Esophagus squamous epithelium (tissue), 5 donors: ENCODE data around the gene RHEX. TPM values are rescaled to one million over a fixed set of nuclear protein-coding genes. Genes with fewer than 3 reads are reported as not detected.
"Not testable (repeated sequence)": the region's sequence is repeated elsewhere in the genome, so short reads cannot be mapped to it uniquely, and the experiment has no call there.

ENCODE experiments used
- DNase-seq: peaks from one replicate; lab custom pipeline; 2025; lab: John Stamatoyannopoulos, UW
- H3K27ac ChIP-seq, 4 donors: fragments of 200-600 bp; sonication (generic); one replicate each; pipeline ENCODE4 v1.5.1; 2016 to 2019; ENCODE audit warnings: mild to moderate bottlenecking in 1 of 4
- H3K27me3 ChIP-seq, 4 donors: fragments of 200-600 bp; sonication (generic); 1 replicate in 3 of 4; 2 replicates in 1 of 4; pipeline versions ENCODE4 v1.5.1 to v1.6.0; 2017 to 2021; ENCODE audit warnings: antibody characterized with exemption in 1 of 4
- H3K36me3 ChIP-seq, 3 donors: fragments of 200-600 bp; sonication (generic); one replicate each; pipeline ENCODE4 v1.5.1; 2016 to 2019
- H3K4me1 ChIP-seq, 3 donors: fragments of 200-600 bp; sonication (generic); one replicate each; pipeline ENCODE4 v1.5.1; 2017 to 2019
- H3K4me3 ChIP-seq, 4 donors: fragments of 200-600 bp; sonication (generic); 1 replicate in 3 of 4; 2 replicates in 1 of 4; pipeline ENCODE4 v1.5.1; 2016 to 2019; ENCODE audit warnings: mild to moderate bottlenecking in 2 of 4, moderate library complexity in 1 of 4
- H3K9me3 ChIP-seq, 3 donors: fragments of 200-600 bp; sonication (generic); one replicate each; pipeline ENCODE4 v1.5.1; 2016 to 2019
- POLR2A ChIP-seq, 4 donors: fragments of 450-650 bp; IDR thresholded peaks; one replicate each; pipeline ENCODE4 v1.6.1; 2017; ENCODE audit warnings: antibody characterized with exemption in 4 of 4, mild to moderate bottlenecking in 4 of 4, moderate library complexity in 3 of 4
- WGBS, 2 donors: methylation state at CpG; one replicate each; pipeline ENCODE4 v1.1.5; 2018; 5-methylcytosine and 5-hydroxymethylcytosine counted together
- intact Hi-C: fragments of 100-400 bp; cut with DNase I; formaldehyde crosslinking; loops from one replicate; pipeline ENCODE4 v1.15.0; 2022
- total RNA-seq, 4 donors: library from RNA; depleted of rRNA; stranded (reverse); fragments of >200 nt; gene quantifications; one replicate each; pipeline ENCODE4 v1.1.0, GENCODE V29; 2016
- TF ChIP-seq, protein P1 (sequence below), 6 experiments: fragments of 450-650 bp in 4 of 6; fragments of 200-600 bp in 2 of 6; sonication (generic) in 2 of 6; IDR thresholded peaks; one replicate each; pipeline ENCODE4 v1.5.1; 2016 to 2019; ENCODE audit warnings: antibody characterized with exemption in 6 of 6, mild to moderate bottlenecking in 4 of 6, moderate library complexity in 4 of 6
- donor health status: DM: yes; HTN: yes; CAD: no.

The RHEX gene
- 10 to 100 TPM in 1 of 4 donors, 1 to 10 TPM in 1, under 1 TPM in 1, not detected in 1; 0.72 to 21.9 (median 4.5) TPM for total RNA-seq

GRCh38 chr1:206052919-206053610, at the start of gene RHEX:
Gene RHEX, plus strand, starts transcription at chr1:206053173. Its CDS starts 44,656 bp downstream, at chr1:206097829.
- H3K27me3 ChIP-seq, intact Hi-C loops, DNase-seq, H3K36me3 ChIP-seq, H3K9me3 ChIP-seq: not testable (repeated sequence)
- Histone ChIP-seq H3K4me3 (peak within 1 kb of the TSS in 1 of 4 donors; percentile 45), H3K27ac (peak within 1 kb of the TSS; percentile 19 to 79 (median 40)), H3K4me1 (peaks cover 0 to 14% (median 10%) of the 10 kb centered on the region in 3 donors)
- 52 to 62% methylated on average over 8 to 16 of the region's 17 CpGs for WGBS, 2 donors

- no peaks in the 10 kb centered on the region for H3K27me3 ChIP-seq
- H3K4me1 ChIP-seq = peaks cover 31 to 75% (median 44%) of the 10 kb centered on the region in 3 donors
- H3K27ac ChIP-seq = peak overlapping the region; percentile 79 to 95 (median 88)
- TF ChIP-seq, protein P1, sequence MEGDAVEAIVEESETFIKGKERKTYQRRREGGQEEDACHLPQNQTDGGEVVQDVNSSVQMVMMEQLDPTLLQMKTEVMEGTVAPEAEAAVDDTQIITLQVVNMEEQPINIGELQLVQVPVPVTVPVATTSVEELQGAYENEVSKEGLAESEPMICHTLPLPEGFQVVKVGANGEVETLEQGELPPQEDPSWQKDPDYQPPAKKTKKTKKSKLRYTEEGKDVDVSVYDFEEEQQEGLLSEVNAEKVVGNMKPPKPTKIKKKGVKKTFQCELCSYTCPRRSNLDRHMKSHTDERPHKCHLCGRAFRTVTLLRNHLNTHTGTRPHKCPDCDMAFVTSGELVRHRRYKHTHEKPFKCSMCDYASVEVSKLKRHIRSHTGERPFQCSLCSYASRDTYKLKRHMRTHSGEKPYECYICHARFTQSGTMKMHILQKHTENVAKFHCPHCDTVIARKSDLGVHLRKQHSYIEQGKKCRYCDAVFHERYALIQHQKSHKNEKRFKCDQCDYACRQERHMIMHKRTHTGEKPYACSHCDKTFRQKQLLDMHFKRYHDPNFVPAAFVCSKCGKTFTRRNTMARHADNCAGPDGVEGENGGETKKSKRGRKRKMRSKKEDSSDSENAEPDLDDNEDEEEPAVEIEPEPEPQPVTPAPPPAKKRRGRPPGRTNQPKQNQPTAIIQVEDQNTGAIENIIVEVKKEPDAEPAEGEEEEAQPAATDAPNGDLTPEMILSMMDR (IDR thresholded peaks at IDR 0.05) = no peak
- no peak for TF ChIP-seq POLR2A (IDR thresholded peaks at IDR 0.05)
- H3K9me3 ChIP-seq = no peaks in the 10 kb centered on the region
- H3K4me3 ChIP-seq = no peak overlapping the region
- intact Hi-C loops = no loop called here
- no peaks in the 10 kb centered on the region for H3K36me3 ChIP-seq
- no peak for DNase-seq
- WGBS, 2 donors = 76 to 80% methylated on average over 7 of the region's 7 CpGs
These were observed 48.8 kb upstream of the RHEX start for GRCh38 chr1:206003854-206004800.

DNA sequence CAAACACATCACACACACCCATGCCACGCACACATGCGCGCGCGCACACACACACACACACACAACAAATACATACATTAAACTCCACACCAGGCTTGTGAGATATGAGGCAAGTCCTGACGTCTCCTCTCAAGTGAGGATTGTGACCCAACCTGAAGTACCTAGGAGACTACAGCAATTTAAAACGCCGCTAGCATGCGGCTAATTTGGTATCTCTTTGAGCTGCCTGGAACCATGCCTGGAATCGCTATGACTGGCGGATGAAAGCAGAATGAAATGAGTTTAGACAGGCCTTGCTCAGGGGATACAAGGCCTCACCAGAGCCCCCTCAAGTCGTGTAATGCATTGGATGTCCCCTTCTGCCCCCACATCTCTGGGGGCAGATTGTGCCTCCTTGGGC, 48.1 kb upstream of the RHEX start:
- DNase-seq = no peak
- Histone ChIP-seq H3K9me3 (no peaks in the 10 kb centered on the region), H3K4me3 (no peak overlapping the region), H3K27ac (peak overlapping the region; percentile 79 to 95 (median 88)), H3K4me1 (peaks cover 31 to 70% (median 44%) of the 10 kb centered on the region in 3 donors), H3K27me3 (no peaks in the 10 kb centered on the region), H3K36me3 (no peaks in the 10 kb centered on the region)
- WGBS, 2 donors = 48 to 53% methylated on average over 6 to 12 of the region's 12 CpGs
- TF ChIP-seq, protein P1 (IDR thresholded peaks at IDR 0.05) = no peak
- no peak for TF ChIP-seq POLR2A (IDR thresholded peaks at IDR 0.05)
- intact Hi-C loops = no loop called here

DNA sequence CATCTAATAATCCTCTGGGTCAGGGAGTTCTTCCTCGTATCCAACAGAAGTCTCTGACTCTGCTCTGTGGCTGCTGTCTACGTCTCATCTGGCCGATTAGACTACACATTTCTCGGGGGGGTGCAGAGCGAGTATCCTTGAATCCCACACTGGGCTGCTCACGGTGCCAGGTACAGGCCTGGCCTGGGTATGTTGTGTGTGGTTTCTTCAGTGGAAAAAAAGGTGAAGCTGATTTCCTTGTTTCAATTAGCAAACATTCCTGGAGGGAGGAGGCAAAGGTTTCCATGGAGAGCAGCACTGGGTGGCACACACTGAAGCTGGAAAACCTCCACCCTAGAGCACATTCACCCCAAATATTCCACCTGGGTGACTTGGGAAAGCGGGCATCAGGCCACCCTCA, 47.7 kb upstream of the RHEX start:
- Histone ChIP-seq H3K27ac (peak overlapping the region; percentile 79 to 95 (median 88)), H3K4me1 (peaks cover 31 to 66% (median 44%) of the 10 kb centered on the region in 3 donors), H3K9me3 (no peaks in the 10 kb centered on the region), H3K27me3 (no peaks in the 10 kb centered on the region), H3K36me3 (no peaks in the 10 kb centered on the region), H3K4me3 (no peak overlapping the region)
- TF ChIP-seq, protein P1 (IDR thresholded peaks at IDR 0.05) = no peak
- no peak for TF ChIP-seq POLR2A (IDR thresholded peaks at IDR 0.05)
- intact Hi-C loops = no loop called here
- no peak for DNase-seq
- 41 to 59% methylated on average over 2 to 6 of the region's 7 CpGs for WGBS, 2 donors

DNA sequence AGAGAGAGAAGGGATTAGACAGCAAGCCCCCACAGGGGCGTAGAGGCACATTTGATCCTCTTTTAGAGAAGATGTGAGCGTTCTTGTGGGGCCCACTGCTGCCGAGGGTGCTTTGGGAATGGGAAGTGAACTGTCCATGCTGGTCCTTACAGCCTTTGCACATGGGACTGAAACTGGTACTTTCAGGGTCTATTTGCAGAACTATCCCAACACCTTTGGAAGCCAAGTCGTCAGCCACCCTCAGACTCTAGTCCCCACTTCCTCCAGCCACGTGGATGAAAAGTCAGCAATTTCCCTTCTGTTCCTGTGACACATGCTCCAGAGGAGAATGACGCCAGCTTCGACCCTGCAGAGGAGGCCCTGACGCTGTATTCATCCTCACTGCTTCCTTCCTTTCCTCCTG, 47.2 kb upstream of the RHEX start:
- 44 to 48% methylated on average over 6 to 8 of the region's 8 CpGs for WGBS, 2 donors
- no peaks in the 10 kb centered on the region for H3K36me3 ChIP-seq
- intact Hi-C loops = no loop called here
- no peak overlapping the region for H3K4me3 ChIP-seq
- peaks cover 28 to 62% (median 39%) of the 10 kb centered on the region in 3 donors for H3K4me1 ChIP-seq
- peak overlapping the region; percentile 79 to 95 (median 88) for H3K27ac ChIP-seq
- H3K9me3 ChIP-seq = no peaks in the 10 kb centered on the region
- H3K27me3 ChIP-seq = no peaks in the 10 kb centered on the region
- DNase-seq = no peak
- no peak for TF ChIP-seq POLR2A (IDR thresholded peaks at IDR 0.05)
- TF ChIP-seq, protein P1 (IDR thresholded peaks at IDR 0.05) = no peak
